ENCODE data around the gene KHDRBS1. TPM values are rescaled to one million over a fixed set of nuclear protein-coding genes. Genes with fewer than 3 reads are reported as not detected.

KHDRBS1 gene
- total and polyA plus RNA-seq, 9 of the 15 experiments (the other 6 are each of a cell fraction or from before 2014, with no cell fraction given), result 48.4 to 257 (median 114) TPM

GRCh38 chr1:32012709-32013385, 821 bp upstream of the KHDRBS1 start (continued):
- TF ChIP-seq BRD9 (IDR thresholded peaks at IDR 0.05; ENCODE audit: low read depth, partially characterized antibody) (peak; percentile 93), TBL1XR1 (IDR thresholded peaks at IDR 0.05; ENCODE audit: low read length in 2 of 2) (peak in 1 of 2 experiments; percentile 61; a peak in 1 of 4 replicates), NBN (IDR thresholded peaks at IDR 0.05; ENCODE audit: low read depth) (0 out of 2 replicates have a peak, but pooled peaks have one; percentile 76), CEBPB (tag; IDR thresholded peaks at IDR 0.05) (peak; percentile 50), ZFP1 (CRISPR knock-in tag; IDR thresholded peaks at IDR 0.05) (no peak), ZBTB26 (CRISPR knock-in tag; IDR thresholded peaks at IDR 0.05) (peak; percentile 91), ZBTB17 (CRISPR knock-in tag; IDR thresholded peaks at IDR 0.05) (no peak), HNRNPH1 (optimal IDR thresholded peaks at IDR 0.05; ENCODE audit: low read depth, low read length) (no peak), EZH2 (IDR thresholded peaks at IDR 0.05; ENCODE audit: borderline replicate concordance, low read depth, low read length) (no peak), ZNF589 (CRISPR knock-in tag; IDR thresholded peaks at IDR 0.05; ENCODE audit: low read depth) (peak; percentile 83; the same call in 1 of the 2 replicates), ZBTB40 (IDR thresholded peaks at IDR 0.05) (peak; percentile 69), ZBTB40 (CRISPR knock-in tag; IDR thresholded peaks at IDR 0.05) (no peak), ESRRB (CRISPR knock-in tag; IDR thresholded peaks at IDR 0.05; ENCODE audit: borderline replicate concordance) (no peak)
- TF ChIP-seq, protein P1, sequence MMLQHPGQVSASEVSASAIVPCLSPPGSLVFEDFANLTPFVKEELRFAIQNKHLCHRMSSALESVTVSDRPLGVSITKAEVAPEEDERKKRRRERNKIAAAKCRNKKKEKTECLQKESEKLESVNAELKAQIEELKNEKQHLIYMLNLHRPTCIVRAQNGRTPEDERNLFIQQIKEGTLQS (IDR thresholded peaks at IDR 0.05), result peak; percentile 59; the same call in 1 of the 2 replicates
- TF ChIP-seq, protein P1 (CRISPR knock-in tag; conservative IDR thresholded peaks at IDR 0.05), result no peak

Data from K562 (cell line).